HepG2 (cell line): ENCODE measurements around the gene SS18L1. TPM values are rescaled to one million over a fixed set of nuclear protein-coding genes. Genes with fewer than 3 reads are reported as not detected.

Experiments
- BCLAF1 ChIP-seq: fragments of 450-650 bp; IDR thresholded peaks from 2 replicates; pipeline ENCODE4 v1.6.1; 2017; ENCODE audit warnings: mild to moderate bottlenecking
- EEA1 ChIP-seq: sonication (generic); formaldehyde crosslinking; IDR thresholded peaks from 2 replicates; pipeline ENCODE4 v1.5.1; 2020; ENCODE audit warnings: mild to moderate bottlenecking, missing genetic modification reagents, borderline replicate concordance
- ELK4 ChIP-seq: sonication (generic); formaldehyde crosslinking; IDR thresholded peaks from 2 replicates; pipeline ENCODE4 v1.9.0; 2021; ENCODE audit warnings: missing genetic modification reagents, borderline replicate concordance
- FOXJ3 ChIP-seq: sonication (generic); formaldehyde crosslinking; IDR thresholded peaks from 2 replicates; pipeline ENCODE4 v1.4.0; 2020; ENCODE audit warnings: missing genetic modification reagents, mild to moderate bottlenecking, borderline replicate concordance
- GRHL1 ChIP-seq: sonication (generic); formaldehyde crosslinking; conservative IDR thresholded peaks from 2 replicates; pipeline ENCODE4 v1.8.0; 2022; ENCODE audit warnings: missing genetic modification reagents
- JUNB ChIP-seq: sonication (generic); formaldehyde crosslinking; IDR thresholded peaks from 2 replicates; pipeline ENCODE4 v1.8.0; 2022; ENCODE audit warnings: missing genetic modification reagents, mild to moderate bottlenecking, borderline replicate concordance
- MAFF ChIP-seq: IDR thresholded peaks from 2 replicates; pipeline ENCODE4 v1.6.1; 2011; ENCODE audit warnings: low read depth, low read length, improper control_type of control experiment
- MEIS2 ChIP-seq: sonication (generic); formaldehyde crosslinking; IDR thresholded peaks from 2 replicates; pipeline ENCODE4 v1.9.0; 2021; ENCODE audit warnings: mild to moderate bottlenecking, missing genetic modification reagents
- MTA3 ChIP-seq: sonication (generic); formaldehyde crosslinking; IDR thresholded peaks from 2 replicates; pipeline ENCODE4 v1.4.0; 2020; ENCODE audit warnings: missing genetic modification reagents
- NBN ChIP-seq: fragments of 450-650 bp; conservative IDR thresholded peaks from 2 replicates; pipeline ENCODE4 v1.6.1; 2017
- NFE2L2 ChIP-seq: fragments of 150-350 bp; IDR thresholded peaks from 2 replicates; pipeline ENCODE4 v1.6.1; 2014; ENCODE audit warnings: low read length
- RFX1 ChIP-seq: fragments of 450-650 bp; IDR thresholded peaks from 2 replicates; pipeline ENCODE4 v1.6.1; 2017
- SNRNP70 ChIP-seq: fragments of 200-400 bp; formaldehyde crosslinking; IDR thresholded peaks from 2 replicates; pipeline ENCODE4 v1.6.1; 2017; ENCODE audit warnings: mild to moderate bottlenecking, low read depth, low read length, moderate library complexity
- TBX2 ChIP-seq: sonication (generic); formaldehyde crosslinking; IDR thresholded peaks from 2 replicates; pipeline ENCODE4 v1.5.0; 2020; ENCODE audit warnings: missing genetic modification reagents, mild to moderate bottlenecking, borderline replicate concordance
- XRCC5 ChIP-seq: fragments of 200-400 bp; formaldehyde crosslinking; optimal IDR thresholded peaks from 2 replicates; pipeline ENCODE3; 2017; ENCODE audit warnings: mild to moderate bottlenecking, low read length
- ZBTB21 ChIP-seq: sonication (generic); formaldehyde crosslinking; IDR thresholded peaks from 2 replicates; pipeline ENCODE4 v1.4.0; 2020; ENCODE audit warnings: missing genetic modification reagents
- ZIK1 ChIP-seq: sonication (generic); formaldehyde crosslinking; IDR thresholded peaks from 2 replicates; pipeline ENCODE4 v1.5.0; 2020; ENCODE audit warnings: mild to moderate bottlenecking, low read depth, missing genetic modification reagents, borderline replicate concordance
- ZNF205 ChIP-seq: IDR thresholded peaks from 2 replicates; pipeline ENCODE4 v1.6.1; 2018; ENCODE audit warnings: missing biosample characterization, missing genetic modification reagents
- ZNF256 ChIP-seq: sonication (generic); formaldehyde crosslinking; conservative IDR thresholded peaks from 2 replicates; pipeline ENCODE4 v1.4.0; 2020; ENCODE audit warnings: missing genetic modification reagents
- ZNF382 ChIP-seq: sonication (generic); formaldehyde crosslinking; IDR thresholded peaks from 2 replicates; pipeline ENCODE4 v1.5.0; 2020; ENCODE audit warnings: missing genetic modification reagents, mild to moderate bottlenecking, borderline replicate concordance
- ZNF552 ChIP-seq: sonication (generic); formaldehyde crosslinking; IDR thresholded peaks from 2 replicates; pipeline ENCODE4 v1.9.0; 2022; ENCODE audit warnings: missing genetic modification reagents, mild to moderate bottlenecking, borderline replicate concordance
- ZNF564 ChIP-seq: sonication (generic); formaldehyde crosslinking; IDR thresholded peaks from 2 replicates; pipeline ENCODE4 v1.8.1; 2023; ENCODE audit warnings: mild to moderate bottlenecking, missing genetic modification reagents
- ZNF567 ChIP-seq: sonication (generic); formaldehyde crosslinking; IDR thresholded peaks from 2 replicates; pipeline ENCODE4 v1.8.1; 2023; ENCODE audit warnings: mild to moderate bottlenecking, missing genetic modification reagents, borderline replicate concordance
- ZNF570 ChIP-seq: sonication (generic); formaldehyde crosslinking; IDR thresholded peaks from 2 replicates; pipeline ENCODE4 v1.4.0; 2020; ENCODE audit warnings: mild to moderate bottlenecking, missing genetic modification reagents, borderline replicate concordance
- ZNF724P ChIP-seq: sonication (generic); formaldehyde crosslinking; IDR thresholded peaks from 2 replicates; pipeline ENCODE4 v1.8.0; 2022; ENCODE audit warnings: missing genetic modification reagents, borderline replicate concordance
- ZNF790 ChIP-seq: sonication (generic); formaldehyde crosslinking; IDR thresholded peaks from 2 replicates; pipeline ENCODE4 v1.8.0; 2022; ENCODE audit warnings: missing genetic modification reagents, mild to moderate bottlenecking, borderline replicate concordance
- ZZZ3 ChIP-seq: sonication (generic); formaldehyde crosslinking; IDR thresholded peaks from 2 replicates; pipeline ENCODE4 v1.4.0; 2020; ENCODE audit warnings: missing genetic modification reagents, mild to moderate bottlenecking, borderline replicate concordance
- polyA plus RNA-seq, 8 experiments: library from polyadenylated mRNA; depleted of rRNA in 3 of 8; stranded (reverse) in 7 of 8; unstranded in 1 of 8; fragments of >200 nt; fragmentation: Illumina TruSeq in 4 of 8; extraction: Trizol in 4 of 8; gene quantifications; 2 replicates each; pipeline versions ENCODE4 v1.2.1 to v1.2.3, GENCODE V29; 2011 to 2016; ENCODE audit warnings: low read depth in 4 of 8, missing spikeins in 1 of 8, mixed read lengths in 1 of 8; ENCODE audit not compliant: insufficient read depth in 1 of 8
- total RNA-seq, 5 experiments: library from RNA; depleted of rRNA; stranded (reverse); fragments of >200 nt; fragmentation: Illumina TruSeq; extraction: Trizol; gene quantifications; 2 replicates each; pipeline ENCODE4 v1.2.3, GENCODE V29; 2016; ENCODE audit warnings: low read depth in 1 of 5

The SS18L1 gene
- total and polyA plus RNA-seq, 2 of the 13 experiments (the other 11 are each of a cell fraction or from before 2014, with no cell fraction given), result 17.8 to 27.6 TPM

GRCh38 chr20:62209850-62210495 lies 66.4 kb downstream of the SS18L1 start (continued):
- TF ChIP-seq NBN (no peak), FOXJ3 (CRISPR knock-in tag) (no peak), TBX2 (CRISPR knock-in tag) (no peak), ZNF564 (CRISPR knock-in tag) (no peak), MAFF (no peak), ZNF552 (CRISPR knock-in tag) (no peak), JUNB (no peak), RFX1 (no peak), XRCC5 (no peak), MTA3 (CRISPR knock-in tag) (no peak), ZNF724P (CRISPR knock-in tag) (no peak), ELK4 (no peak), ZBTB21 (CRISPR knock-in tag) (no peak), SNRNP70 (no peak), BCLAF1 (no peak), ZNF256 (CRISPR knock-in tag) (no peak), GRHL1 (CRISPR knock-in tag) (no peak), EEA1 (CRISPR knock-in tag) (no peak), MEIS2 (no peak), ZNF205 (CRISPR knock-in tag) (no peak), NFE2L2 (no peak), ZZZ3 (CRISPR knock-in tag) (no peak), ZNF570 (CRISPR knock-in tag) (no peak), ZNF790 (CRISPR knock-in tag) (no peak), ZIK1 (no peak), ZNF567 (no peak), ZNF382 (CRISPR knock-in tag) (no peak)
